GM12875 (cell line): ENCODE results near the gene POLN.
"Not testable (repeated sequence)": the region's sequence is repeated elsewhere in the genome, so short reads cannot be mapped to it uniquely, and the experiment has no call there.

Experiments
- H3K4me3 ChIP-seq: one replicate; pipeline ENCODE4 v1.5.1; 2011; ENCODE audit warnings: low read depth, low read length, control low read depth
- CTCF ChIP-seq: IDR thresholded peaks from 2 replicates; pipeline ENCODE4 v1.5.1; 2011; ENCODE audit warnings: low read depth, mild to moderate bottlenecking, control low read depth, inconsistent platforms, low read length, moderate library complexity, borderline replicate concordance; ENCODE audit not compliant: insufficient read depth

Gene POLN

DNA sequence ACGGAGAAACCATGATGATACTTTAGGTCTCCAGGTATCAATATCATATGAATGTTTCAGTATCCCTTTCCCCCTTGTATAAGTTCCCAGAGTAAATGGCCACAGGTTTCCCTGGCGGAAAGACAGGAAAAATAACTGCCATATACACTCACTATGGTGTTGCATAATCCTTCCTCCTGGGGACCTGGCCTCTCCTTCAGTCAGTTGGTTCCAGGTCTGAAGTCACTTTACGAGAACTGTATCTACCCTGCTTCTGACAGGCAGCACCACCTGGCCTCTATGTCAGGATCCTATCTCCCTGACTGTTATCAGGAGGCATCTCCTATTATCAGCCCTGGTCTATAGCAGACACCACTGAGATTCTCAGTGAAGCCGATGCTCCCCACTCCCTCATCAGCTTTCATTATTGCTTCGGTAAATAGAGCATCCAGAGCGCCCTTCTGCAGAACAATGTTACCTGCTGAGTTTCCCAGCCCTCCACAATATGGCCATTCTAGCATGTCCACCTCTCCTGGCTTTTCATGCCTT, 22.6 kb downstream of the POLN start:
- TF ChIP-seq CTCF: no peak
- H3K4me3 ChIP-seq: no peak overlapping the region

DNA sequence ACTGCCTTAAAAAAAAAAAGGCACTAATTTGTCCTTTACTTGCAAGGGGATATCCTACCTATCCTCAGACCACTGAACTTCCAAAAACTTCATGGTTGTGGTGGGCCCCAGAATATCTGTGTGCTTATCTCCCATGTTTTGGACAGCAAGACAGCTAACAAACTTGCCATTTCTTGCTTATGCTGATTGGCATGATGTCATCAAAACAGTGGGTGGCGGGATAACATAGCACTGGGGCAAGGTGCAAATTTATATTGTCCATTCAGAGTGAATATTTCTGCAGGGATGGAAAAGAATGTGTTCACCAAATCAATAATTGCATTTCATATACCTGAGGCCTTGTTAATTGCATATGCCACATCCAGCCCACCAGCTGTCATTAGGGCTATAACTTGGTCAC, 23.5 kb downstream of the POLN start:
- TF ChIP-seq CTCF: no peak
- H3K4me3 ChIP-seq: no peak overlapping the region

- no peak for TF ChIP-seq CTCF
- H3K4me3 ChIP-seq: no peak overlapping the region
Measured at GRCh38 chr4:2217726-2218125, 24.2 kb downstream of the POLN start.

DNA sequence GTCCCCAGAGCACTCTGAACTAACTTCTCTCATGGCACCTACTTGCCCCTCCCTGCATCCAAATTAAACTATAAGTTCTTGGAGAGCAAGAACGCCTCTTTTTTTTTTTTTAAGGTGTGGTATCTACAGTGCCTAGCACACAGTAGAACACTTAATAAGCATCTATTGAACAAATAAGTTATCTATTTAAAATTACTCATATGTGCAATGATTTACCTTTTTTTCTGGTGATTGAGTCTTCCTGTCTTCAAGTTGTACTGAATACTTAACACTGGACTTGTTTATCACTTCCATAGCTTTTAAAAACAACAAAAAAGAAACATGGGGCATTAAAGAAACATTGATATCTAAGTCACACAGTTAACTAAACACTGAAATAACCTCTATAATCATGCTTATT, 29.1 kb downstream of the POLN start:
- no peak for TF ChIP-seq CTCF
- H3K4me3 ChIP-seq: no peak overlapping the region

DNA sequence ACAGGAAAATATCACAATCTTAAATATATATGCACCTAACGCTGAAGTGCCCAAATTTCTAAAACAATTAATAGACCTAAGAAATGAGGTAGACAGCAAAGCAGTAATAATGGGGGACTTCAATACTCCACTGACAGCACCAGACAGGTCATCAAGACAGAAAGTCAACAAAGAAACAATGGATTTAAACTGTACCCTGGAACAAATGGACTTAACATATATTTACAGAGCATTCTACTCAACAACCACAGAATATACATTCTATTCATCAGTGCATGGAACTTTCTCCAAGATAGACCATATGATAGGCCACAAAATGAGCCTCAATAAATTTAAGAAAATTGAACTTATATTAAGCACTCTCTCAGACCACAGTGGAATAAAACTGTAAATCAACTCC, 39.1 kb downstream of the POLN start:
- H3K4me3 ChIP-seq: not testable (repeated sequence)

DNA sequence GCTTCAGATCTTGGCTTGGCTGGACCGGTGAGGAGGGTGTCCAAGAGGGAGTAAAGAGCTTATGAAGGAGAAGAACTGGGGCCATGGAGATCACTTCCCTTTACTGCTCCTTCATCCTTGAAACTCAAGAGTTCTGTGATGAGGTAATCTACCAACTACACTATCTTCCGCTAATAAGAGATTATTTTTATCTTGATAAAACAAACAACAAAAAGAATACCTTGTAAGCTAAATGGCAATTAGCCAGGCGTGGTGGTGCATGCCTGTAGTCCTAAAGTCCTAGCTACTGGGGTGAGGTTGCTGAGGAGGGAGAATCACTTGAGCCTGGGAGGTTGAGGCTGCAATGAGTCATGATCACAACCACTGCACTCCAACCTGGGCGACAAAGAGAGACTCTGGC, 47.4 kb downstream of the POLN start:
- no peak overlapping the region for H3K4me3 ChIP-seq
- no peak for TF ChIP-seq CTCF

- TF ChIP-seq CTCF: no peak
- H3K4me3 ChIP-seq: no peak overlapping the region
Measured at GRCh38 chr4:2193326-2193725, 48.6 kb downstream of the POLN start.

DNA sequence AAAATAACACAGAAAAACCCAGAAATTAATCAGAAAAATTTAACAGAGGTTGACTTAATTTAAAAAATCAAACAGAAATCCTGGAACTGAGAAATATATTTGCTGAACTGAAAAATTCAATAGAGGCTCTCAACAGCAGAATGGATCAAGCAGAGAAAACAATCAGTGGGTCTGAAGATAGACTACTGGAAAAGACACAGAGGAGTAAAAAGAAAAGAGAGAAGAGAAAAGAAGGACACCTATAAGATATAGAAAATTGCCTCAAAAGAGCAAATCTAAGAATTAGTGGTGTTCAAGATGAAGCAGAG, 55.1 kb downstream of the POLN start:
- H3K4me3 ChIP-seq: no peak overlapping the region
- no peak for TF ChIP-seq CTCF
